AG04449 (cell line): Measurements from ENCODE around the gene ARHGAP9.

Source experiments
- CTCF ChIA-PET: fragments of 350-600 bp; formaldehyde crosslinking; extraction: SDS; loops from one replicate; lab custom pipeline; 2021; ENCODE audit warnings: antibody characterized with exemption; lab: Yijun Ruan, JAX
- POLR2A ChIA-PET: fragments of 400-600, 350-600 bp; formaldehyde crosslinking; extraction: SDS; loops from one replicate; lab custom pipeline; 2020; ENCODE audit warnings: antibody characterized with exemption, inconsistent platforms; lab: Yijun Ruan, JAX
- DNase-seq: peaks from one replicate; pipeline ENCODE4 v3.0.0-alpha.2; 2010; ENCODE audit warnings: low read depth, low spot score
- H3K4me3 ChIP-seq: 2 replicates; pipeline ENCODE4 v1.5.1; 2011; ENCODE audit warnings: low read depth, mild to moderate bottlenecking, control low read depth, low read length
- CTCF ChIP-seq: IDR thresholded peaks from one replicate; pipeline ENCODE4 v1.5.1; 2011; ENCODE audit warnings: mild to moderate bottlenecking, moderate library complexity, low read length, control low read depth, inconsistent platforms; ENCODE audit not compliant: insufficient read depth; ENCODE audit errors: missing control alignments

ARHGAP9 gene

GRCh38 chr12:57525615-57526383, 46.1 kb upstream of the ARHGAP9 start:
- TF ChIP-seq CTCF = no peak
- CTCF ChIA-PET = interaction anchor here (0.8 to 2.4 kb wide), 3 partner anchors 15 to 70 kb away, joined by 3 to 7 read pairs (median 3); no protein-coding TSS in a partner anchor
- POLR2A ChIA-PET = interaction anchor here (1.0 to 1.3 kb wide), 2 partner anchors 11 to 18 kb away, joined by 3 to 4 read pairs; no protein-coding TSS in a partner anchor
- H3K4me3 ChIP-seq = no peak overlapping the region
- no peak for DNase-seq

GRCh38 chr12:57524814-57525614, 45.3 kb upstream of the ARHGAP9 start:
- H3K4me3 ChIP-seq = peak overlapping the region; percentile 89
- ChIA-PET CTCF (interaction anchor here (0.8 to 2.4 kb wide), 4 partner anchors 16 to 110 kb away, joined by 3 to 7 read pairs (median 4); no protein-coding TSS in a partner anchor), POLR2A (interaction anchor here (1.7 to 2.0 kb wide), 2 partner anchors 8 to 10 kb away, joined by 5 to 10 read pairs; no protein-coding TSS in a partner anchor)
- DNase-seq = no peak
- no peak for TF ChIP-seq CTCF

GRCh38 chr12:57523706-57524614, 44.3 kb upstream of the ARHGAP9 start:
- POLR2A ChIA-PET = interaction anchor here (0.6 to 2.0 kb wide), 4 partner anchors 9 to 23 kb away, joined by 3 to 10 read pairs (median 4); partner anchors contain the start of gene DCTN2

GRCh38 chr12:57522887-57523705, 43.4 kb upstream of the ARHGAP9 start:
- POLR2A ChIA-PET = interaction anchor here (0.6 to 2.0 kb wide), 3 partner anchors 10 to 24 kb away, joined by 3 to 10 read pairs (median 4); partner anchors contain the start of gene DCTN2
- DNase-seq = no peak
- peak overlapping the region; percentile 89 for H3K4me3 ChIP-seq
- no peak for TF ChIP-seq CTCF
- CTCF ChIA-PET = interaction anchor here (0.7 to 2.4 kb wide), 2 partner anchors 12 to 21 kb away, joined by 4 to 7 read pairs; no protein-coding TSS in a partner anchor

More at GRCh38 chr12:57523706-57524614, 44.3 kb upstream of the ARHGAP9 start:
- TF ChIP-seq CTCF = no peak
- DNase-seq = no peak
- CTCF ChIA-PET = interaction anchor here (0.7 to 2.4 kb wide), 4 partner anchors 11 to 111 kb away, joined by 3 to 7 read pairs (median 4); no protein-coding TSS in a partner anchor
- H3K4me3 ChIP-seq = peak overlapping the region; percentile 89
